Sigmoid colon (tissue), 7 donors: ENCODE results near the gene TCF15. TPM values are rescaled to one million over a fixed set of nuclear protein-coding genes. Genes with fewer than 3 reads are reported as not detected.
A peak's percentile ranks its signal among the peaks of the same experiment; 100 is the strongest.

Experiments used
- DNase-seq: peaks from one replicate; pipeline ENCODE4 v3.0.0-alpha.2; 2019
- H3K27ac ChIP-seq, 4 donors: fragments of 200-600 bp; sonication (generic); one replicate each; pipeline ENCODE4 v1.5.1; 2016 to 2019; ENCODE audit warnings: mild to moderate bottlenecking in 1 of 4
- H3K27me3 ChIP-seq, 3 donors: fragments of 200-600 bp; sonication (generic); one replicate each; pipeline ENCODE4 v1.5.1; 2019; ENCODE audit warnings: mild to moderate bottlenecking in 1 of 3
- H3K36me3 ChIP-seq, 4 donors: fragments of 200-600 bp; sonication (generic); one replicate each; pipeline ENCODE4 v1.5.1; 2016 to 2019
- H3K4me1 ChIP-seq, 4 donors: fragments of 200-600 bp; sonication (generic); one replicate each; pipeline ENCODE4 v1.5.1; 2017 to 2019
- H3K4me3 ChIP-seq, 4 donors: fragments of 200-600 bp; sonication (generic); one replicate each; pipeline ENCODE4 v1.5.1; 2017 to 2019; ENCODE audit warnings: mild to moderate bottlenecking in 2 of 4, moderate library complexity in 1 of 4
- H3K9me3 ChIP-seq, 4 donors: fragments of 200-600 bp in 3 of 4; sonication (generic) in 3 of 4; one replicate each; pipeline versions ENCODE4 v1.5.1 to v1.6.1; 2013 to 2019
- CTCF ChIP-seq, 4 experiments: fragments of 450-650 bp in 3 of 4; fragments of 200-600 bp in 1 of 4; IDR thresholded peaks; one replicate each; pipeline ENCODE4 v1.5.1; 2016 to 2019; ENCODE audit warnings: antibody characterized with exemption in 4 of 4, mild to moderate bottlenecking in 3 of 4, moderate library complexity in 2 of 4
- EP300 ChIP-seq, 4 donors: sonication (generic); formaldehyde crosslinking; IDR thresholded peaks; one replicate each; pipeline ENCODE4 v1.6.1; 2017; ENCODE audit warnings: antibody characterized with exemption in 4 of 4
- POLR2A ChIP-seq, 2 donors: fragments of 450-650 bp; IDR thresholded peaks; one replicate each; pipeline ENCODE4 v1.6.1; 2016; ENCODE audit warnings: antibody characterized with exemption in 2 of 2, mild to moderate bottlenecking in 2 of 2, moderate library complexity in 2 of 2
- POLR2AphosphoS5 ChIP-seq, 4 donors: sonication (generic); formaldehyde crosslinking; IDR thresholded peaks; one replicate each; pipeline ENCODE4 v1.6.1; 2017; ENCODE audit warnings: antibody characterized with exemption in 4 of 4
- WGBS, 2 donors: extraction: QIAGEN DNeasy Blood & Tissue Kit; methylation state at CpG; one replicate each; pipeline ENCODE4 v1.1.7; 2013; 5-methylcytosine and 5-hydroxymethylcytosine counted together
- intact Hi-C: fragments of 100-400 bp; cut with DNase I; formaldehyde crosslinking; loops from one replicate; pipeline ENCODE4 v1.15.1; 2023
- polyA plus RNA-seq, 3 donors: library from polyadenylated mRNA; stranded (reverse); fragments of 200-250 nt; gene quantifications; one replicate each; pipeline ENCODE4 v1.2.3, GENCODE V29; 2013
- total RNA-seq, 4 donors: library from RNA; depleted of rRNA; stranded (reverse); fragments of >200 nt; gene quantifications; one replicate each; pipeline ENCODE4 v1.1.0, GENCODE V29; 2016
- donor health status: healthy with polysubstance abuse.
- donor health status: Bipolar disorder and iron deficiency.
- donor health status: healthy.

Gene TCF15
- total and polyA plus RNA-seq, 7 donors, result 0.20 to 0.66 (median 0.36) TPM; not detected in 4

- Histone ChIP-seq H3K4me1 (no peaks in the 10 kb centered on the region), H3K4me3 (no peak overlapping the region), H3K9me3 (peaks cover 0 to 10% (median 5%) of the 10 kb centered on the region in 4 donors), H3K27me3 (peaks cover 11 to 62% (median 33%) of the 10 kb centered on the region in 3 donors), H3K27ac (no peak overlapping the region), H3K36me3 (no peaks in the 10 kb centered on the region)
- intact Hi-C loops, result no loop called here
- TF ChIP-seq POLR2AphosphoS5 (IDR thresholded peaks at IDR 0.05) (no peak), CTCF (IDR thresholded peaks at IDR 0.05) (no peak), EP300 (IDR thresholded peaks at IDR 0.05) (no peak), POLR2A (IDR thresholded peaks at IDR 0.05) (no peak)
- DNase-seq, result no peak
- WGBS, 2 donors, result 70 to 81% methylated on average over 4 of the region's 4 CpGs
These were observed 5.4 kb upstream of the TCF15 start for GRCh38 chr20:615514-615913.

GRCh38 chr20:611843-612185 is 1.7 kb upstream of the TCF15 start:
- Histone ChIP-seq H3K4me3 (no peak overlapping the region), H3K4me1 (peaks cover 0 to 4% (median 0%) of the 10 kb centered on the region in 4 donors), H3K9me3 (no peaks in the 10 kb centered on the region), H3K36me3 (no peaks in the 10 kb centered on the region), H3K27ac (no peak overlapping the region), H3K27me3 (peaks cover 19 to 67% (median 58%) of the 10 kb centered on the region in 3 donors)
- intact Hi-C loops, result no loop called here
- 16 to 26% methylated on average over 8 of the region's 8 CpGs for WGBS, 2 donors
- TF ChIP-seq POLR2AphosphoS5 (IDR thresholded peaks at IDR 0.05) (no peak), POLR2A (IDR thresholded peaks at IDR 0.05) (no peak), EP300 (IDR thresholded peaks at IDR 0.05) (no peak), CTCF (IDR thresholded peaks at IDR 0.05) (no peak)
- no peak for DNase-seq

- Histone ChIP-seq H3K27ac (no peak overlapping the region), H3K9me3 (no peaks in the 10 kb centered on the region), H3K4me1 (peaks cover 0 to 4% (median 0%) of the 10 kb centered on the region in 4 donors), H3K4me3 (no peak overlapping the region), H3K36me3 (no peaks in the 10 kb centered on the region), H3K27me3 (peaks cover 19 to 63% (median 58%) of the 10 kb centered on the region in 3 donors)
- no peak for DNase-seq
- 23 to 30% methylated on average over 24 of the region's 24 CpGs for WGBS, 2 donors
- no peak for TF ChIP-seq POLR2A (IDR thresholded peaks at IDR 0.05)
- no peak for TF ChIP-seq POLR2AphosphoS5 (IDR thresholded peaks at IDR 0.05)
- no peak for TF ChIP-seq EP300 (IDR thresholded peaks at IDR 0.05)
- no peak for TF ChIP-seq CTCF (IDR thresholded peaks at IDR 0.05)
- intact Hi-C loops, result no loop called here
These were observed 1.1 kb upstream of the TCF15 start for GRCh38 chr20:611047-611842.

- 9 to 21% methylated on average over 53 of the region's 54 CpGs for WGBS, 2 donors
- H3K27me3 ChIP-seq, result peaks cover 19 to 64% (median 58%) of the 10 kb centered on the region in 3 donors
- H3K9me3 ChIP-seq, result no peaks in the 10 kb centered on the region
- peak overlapping the region in 1 of 4 donors; percentile 27 for H3K27ac ChIP-seq
- H3K4me3 ChIP-seq, result peak overlapping the region in 3 of 4 donors; percentile 23 to 33 (median 26)
- TF ChIP-seq POLR2AphosphoS5 (IDR thresholded peaks at IDR 0.05) (no peak), CTCF (IDR thresholded peaks at IDR 0.05) (no peak)
- no peak for DNase-seq
- peaks cover 0 to 4% (median 0%) of the 10 kb centered on the region in 4 donors for H3K4me1 ChIP-seq
- intact Hi-C loops, result no loop called here
- no peaks in the 10 kb centered on the region for H3K36me3 ChIP-seq
These were observed 641 bp downstream of the TCF15 start for GRCh38 chr20:609371-609964.
